CD14-positive monocyte (primary cell): Measurements from ENCODE around the gene JMJD7. TPM values are rescaled to one million over a fixed set of nuclear protein-coding genes. Genes with fewer than 3 reads are reported as not detected.

Source experiments
- DNase-seq, 3 donors: peaks; one replicate each; pipeline ENCODE4 v3.0.0-alpha.2; 2011 to 2022
- H2AFZ ChIP-seq: 2 replicates; pipeline ENCODE4 v1.6.0; 2012; ENCODE audit warnings: mild to moderate bottlenecking, low read depth, low read length, inconsistent platforms; ENCODE audit not compliant: insufficient read depth, poor library complexity, severe bottlenecking
- H3K27ac ChIP-seq, 2 donors: 1 replicate in 1 of 2; 2 replicates in 1 of 2; pipeline ENCODE4 v1.5.1; 2012 to 2013; ENCODE audit warnings: low read length in 2 of 2, control low read depth in 1 of 2, inconsistent platforms in 1 of 2, low read depth in 1 of 2, mild to moderate bottlenecking in 1 of 2
- H3K27me3 ChIP-seq, 2 donors: one replicate each; pipeline versions ENCODE4 v1.6.0 to v1.6.1; 2011 to 2013; ENCODE audit warnings: low read length in 2 of 2; ENCODE audit not compliant: control insufficient read depth in 2 of 2, insufficient read depth in 2 of 2
- H3K36me3 ChIP-seq, 2 donors: replicated peaks in 1 of 2; 1 replicate in 1 of 2; 2 replicates in 1 of 2; pipeline versions ENCODE4 v1.5.1 to v1.6.1; 2012 to 2013; ENCODE audit warnings: low read length in 2 of 2, control low read depth in 1 of 2, inconsistent platforms in 1 of 2, mild to moderate bottlenecking in 1 of 2; ENCODE audit not compliant: insufficient read depth in 2 of 2, control insufficient read depth in 1 of 2
- H3K4me1 ChIP-seq, 2 donors: 1 replicate in 1 of 2; 2 replicates in 1 of 2; pipeline versions ENCODE4 v1.5.1 to v1.6.1; 2012 to 2013; ENCODE audit warnings: low read length in 2 of 2, control low read depth in 1 of 2, inconsistent platforms in 1 of 2, mild to moderate bottlenecking in 1 of 2, moderate library complexity in 1 of 2; ENCODE audit not compliant: insufficient read depth in 2 of 2, control insufficient read depth in 1 of 2
- H3K4me2 ChIP-seq: replicated peaks from 2 replicates; pipeline ENCODE3; 2012; ENCODE audit warnings: low read length, moderate library complexity, mild to moderate bottlenecking; ENCODE audit not compliant: poor library complexity, severe bottlenecking; ENCODE audit errors: extremely low read depth
- H3K4me3 ChIP-seq, 3 experiments: fragments of 200-600 bp in 1 of 3; sonication (generic) in 1 of 3; replicated peaks in 1 of 3; 1 replicate in 2 of 3; 2 replicates in 1 of 3; pipeline ENCODE4 v1.5.1; 2011 to 2013; ENCODE audit warnings: low read length in 3 of 3, mild to moderate bottlenecking in 3 of 3, control low read depth in 2 of 3, low read depth in 2 of 3, inconsistent platforms in 1 of 3, moderate library complexity in 1 of 3
- H3K79me2 ChIP-seq: 2 replicates; pipeline ENCODE4 v1.6.0; 2012; ENCODE audit warnings: mild to moderate bottlenecking, control low read depth, inconsistent platforms, low read length, moderate library complexity; ENCODE audit not compliant: insufficient read depth
- H3K9ac ChIP-seq: 2 replicates; pipeline ENCODE4 v1.6.0; 2017; ENCODE audit warnings: low read length, mild to moderate bottlenecking; ENCODE audit not compliant: insufficient read depth, poor library complexity, severe bottlenecking
- H3K9me3 ChIP-seq, 2 donors: replicated peaks in 1 of 2; 1 replicate in 1 of 2; 2 replicates in 1 of 2; pipeline versions ENCODE4 v1.5.1 to v1.6.1; 2012 to 2013; ENCODE audit warnings: low read length in 2 of 2, control low read depth in 1 of 2; ENCODE audit not compliant: control insufficient read depth in 1 of 2, insufficient read depth in 1 of 2
- H4K20me1 ChIP-seq: 2 replicates; pipeline ENCODE4 v1.6.0; 2012; ENCODE audit warnings: mild to moderate bottlenecking, low read length, control low read depth, moderate library complexity; ENCODE audit not compliant: insufficient read depth
- H3K27ac Mint-ChIP-seq, 7 donors: one replicate each; pipeline ENCODE4 v1.8.0; 2020; ENCODE audit warnings: mild to moderate bottlenecking in 7 of 7, mixed read lengths in 7 of 7, moderate library complexity in 6 of 7, inconsistent platforms in 2 of 7
- H3K27me3 Mint-ChIP-seq, 3 donors: one replicate each; pipeline ENCODE4 v1.8.0; 2021 to 2022; ENCODE audit warnings: low read depth in 3 of 3, mild to moderate bottlenecking in 3 of 3, mixed read lengths in 3 of 3, moderate library complexity in 3 of 3, inconsistent platforms in 1 of 3
- H3K36me3 Mint-ChIP-seq, 2 donors: one replicate each; pipeline ENCODE4 v1.8.0; 2020; ENCODE audit warnings: mixed read lengths in 2 of 2, inconsistent platforms in 1 of 2, mild to moderate bottlenecking in 1 of 2
- H3K4me1 Mint-ChIP-seq: one replicate; pipeline ENCODE4 v1.8.0; 2020; ENCODE audit warnings: mild to moderate bottlenecking, mixed read lengths
- H3K4me3 Mint-ChIP-seq, 2 donors: one replicate each; pipeline ENCODE4 v1.8.0; 2020; ENCODE audit warnings: mild to moderate bottlenecking in 2 of 2, mixed read lengths in 2 of 2, moderate library complexity in 1 of 2
- H3K9me3 Mint-ChIP-seq, 7 donors: one replicate each; pipeline ENCODE4 v1.8.0; 2020 to 2022; ENCODE audit warnings: mixed read lengths in 7 of 7, mild to moderate bottlenecking in 6 of 7, moderate library complexity in 6 of 7, inconsistent platforms in 2 of 7
- WGBS: methylation state at CpG from one replicate; pipeline ENCODE4 v1.1.5; 2013; ENCODE audit warnings: missing lambda C conversion rate; ENCODE audit not compliant: insufficient coverage; 5-methylcytosine and 5-hydroxymethylcytosine counted together
- intact Hi-C, 2 donors: fragments of 100-400 bp; cut with micrococcal nuclease; formaldehyde crosslinking; loops; one replicate each; pipeline versions ENCODE4 v1.15.0 to v1.15.1; 2023
- polyA plus RNA-seq, 3 donors: library from polyadenylated mRNA; depleted of rRNA in 1 of 3; unstranded in 2 of 3; stranded (reverse) in 1 of 3; fragments of 300-500 nt in 2 of 3; fragments of >200 nt in 1 of 3; fragmentation: Illumina TruSeq in 2 of 3; gene quantifications; 1 replicate in 2 of 3; 2 replicates in 1 of 3; pipeline ENCODE4 v1.2.3, GENCODE V29; 2012 to 2021
- TF ChIP-seq, protein P1 (sequence below): fragments of 200-600 bp; IDR thresholded peaks from one replicate; pipeline ENCODE4 v1.8.0; 2022; ENCODE audit warnings: antibody characterized with exemption, mild to moderate bottlenecking

The JMJD7 gene
- polyA plus RNA-seq, 3 donors = 11.3 to 18.8 (median 15.2) TPM

GRCh38 chr15:41868321-41868720, 40.4 kb downstream of the JMJD7 start:
- H3K4me2 ChIP-seq = no peak overlapping the region
- intact Hi-C loops = no loop called here
- H3K9me3 ChIP-seq = no peaks in the 10 kb centered on the region
- peaks cover 5 to 7% (median 5%) of the 10 kb centered on the region in 3 donors for H3K27me3 Mint-ChIP-seq
- H3K4me1 Mint-ChIP-seq = no peaks in the 10 kb centered on the region
- H3K4me3 ChIP-seq = no peak overlapping the region
- no peaks in the 10 kb centered on the region for H3K9me3 Mint-ChIP-seq
- no peak overlapping the region for H3K9ac ChIP-seq
- no peaks in the 10 kb centered on the region for H3K79me2 ChIP-seq
- no peak overlapping the region for H3K27ac Mint-ChIP-seq
- no peaks in the 10 kb centered on the region for H3K27me3 ChIP-seq
- H4K20me1 ChIP-seq = no peaks in the 10 kb centered on the region
- TF ChIP-seq, protein P1, sequence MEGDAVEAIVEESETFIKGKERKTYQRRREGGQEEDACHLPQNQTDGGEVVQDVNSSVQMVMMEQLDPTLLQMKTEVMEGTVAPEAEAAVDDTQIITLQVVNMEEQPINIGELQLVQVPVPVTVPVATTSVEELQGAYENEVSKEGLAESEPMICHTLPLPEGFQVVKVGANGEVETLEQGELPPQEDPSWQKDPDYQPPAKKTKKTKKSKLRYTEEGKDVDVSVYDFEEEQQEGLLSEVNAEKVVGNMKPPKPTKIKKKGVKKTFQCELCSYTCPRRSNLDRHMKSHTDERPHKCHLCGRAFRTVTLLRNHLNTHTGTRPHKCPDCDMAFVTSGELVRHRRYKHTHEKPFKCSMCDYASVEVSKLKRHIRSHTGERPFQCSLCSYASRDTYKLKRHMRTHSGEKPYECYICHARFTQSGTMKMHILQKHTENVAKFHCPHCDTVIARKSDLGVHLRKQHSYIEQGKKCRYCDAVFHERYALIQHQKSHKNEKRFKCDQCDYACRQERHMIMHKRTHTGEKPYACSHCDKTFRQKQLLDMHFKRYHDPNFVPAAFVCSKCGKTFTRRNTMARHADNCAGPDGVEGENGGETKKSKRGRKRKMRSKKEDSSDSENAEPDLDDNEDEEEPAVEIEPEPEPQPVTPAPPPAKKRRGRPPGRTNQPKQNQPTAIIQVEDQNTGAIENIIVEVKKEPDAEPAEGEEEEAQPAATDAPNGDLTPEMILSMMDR = no peak
- no peak overlapping the region for H3K4me3 Mint-ChIP-seq
- H3K27ac ChIP-seq = no peak overlapping the region
- WGBS = 96% methylated on average over 15 of the region's 15 CpGs
- DNase-seq = no peak
- no peak overlapping the region for H2AFZ ChIP-seq
- H3K4me1 ChIP-seq = no peaks in the 10 kb centered on the region
- H3K36me3 Mint-ChIP-seq = no peaks in the 10 kb centered on the region
- H3K36me3 ChIP-seq = no peaks in the 10 kb centered on the region

DNA sequence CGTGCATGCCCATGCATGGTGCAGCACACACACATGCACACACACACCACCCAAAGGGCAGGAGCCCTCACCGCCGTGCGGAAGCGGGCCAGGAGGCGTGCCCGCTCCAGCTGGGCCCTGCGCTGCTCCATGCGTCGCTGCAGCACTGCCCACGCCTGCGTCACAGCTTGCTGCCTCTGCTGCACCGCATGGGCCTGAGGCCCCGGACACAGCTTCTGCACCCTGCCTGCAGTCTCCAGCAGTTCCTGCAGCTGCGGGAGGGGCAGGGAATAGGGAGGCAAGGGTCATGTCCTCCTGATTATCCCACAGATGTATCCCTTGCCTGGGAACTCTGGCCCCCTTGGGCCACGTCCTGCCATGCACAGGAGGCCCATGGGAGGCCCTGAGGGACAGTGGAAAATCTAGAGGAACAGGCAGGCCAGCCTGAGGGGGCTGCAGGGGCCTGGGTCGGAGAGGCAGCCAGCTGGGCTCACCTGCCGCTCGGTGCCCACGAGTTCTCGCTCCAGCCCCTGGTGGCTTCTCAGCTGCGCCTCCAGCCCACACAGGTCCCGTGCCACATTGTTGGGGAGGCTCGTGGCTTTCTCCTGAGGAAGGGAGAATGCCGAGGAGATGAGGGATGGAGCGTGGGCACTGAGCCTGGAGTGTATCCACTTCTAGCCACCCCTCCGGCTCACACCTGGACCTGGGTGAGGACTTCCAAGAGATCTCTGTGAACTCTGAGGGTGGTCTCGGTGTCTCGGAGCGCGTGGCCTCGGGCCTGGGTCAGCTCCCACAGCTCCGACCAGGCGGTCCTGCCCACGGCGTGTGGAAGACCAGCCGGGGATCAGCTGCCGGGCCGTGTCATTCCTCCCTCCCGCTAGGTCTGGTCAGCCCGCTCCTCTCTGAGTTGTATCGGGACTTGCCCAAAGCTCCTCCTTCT, 42.1 kb downstream of the JMJD7 start:
- 92% methylated on average over 38 of the region's 42 CpGs for WGBS
- H3K4me3 ChIP-seq = no peak overlapping the region
- H4K20me1 ChIP-seq = no peaks in the 10 kb centered on the region
- no peak for DNase-seq
- no peaks in the 10 kb centered on the region for H3K9me3 ChIP-seq
- no peaks in the 10 kb centered on the region for H3K4me1 ChIP-seq
- H3K27ac Mint-ChIP-seq = no peak overlapping the region
- intact Hi-C loops = no loop called here
- no peaks in the 10 kb centered on the region for H3K27me3 ChIP-seq
- no peaks in the 10 kb centered on the region for H3K9me3 Mint-ChIP-seq
- H2AFZ ChIP-seq = no peak overlapping the region
- H3K4me1 Mint-ChIP-seq = no peaks in the 10 kb centered on the region
- H3K36me3 ChIP-seq = no peaks in the 10 kb centered on the region
- H3K36me3 Mint-ChIP-seq = no peaks in the 10 kb centered on the region
- TF ChIP-seq, protein P1 = no peak
- no peaks in the 10 kb centered on the region for H3K79me2 ChIP-seq
- H3K4me2 ChIP-seq = no peak overlapping the region
- no peak overlapping the region for H3K27ac ChIP-seq
- no peak overlapping the region for H3K4me3 Mint-ChIP-seq
- no peak overlapping the region for H3K9ac ChIP-seq
- peaks cover 6 to 9% (median 7%) of the 10 kb centered on the region in 3 donors for H3K27me3 Mint-ChIP-seq
